ENCODE data around the gene GJE1.

The GJE1 gene

DNA sequence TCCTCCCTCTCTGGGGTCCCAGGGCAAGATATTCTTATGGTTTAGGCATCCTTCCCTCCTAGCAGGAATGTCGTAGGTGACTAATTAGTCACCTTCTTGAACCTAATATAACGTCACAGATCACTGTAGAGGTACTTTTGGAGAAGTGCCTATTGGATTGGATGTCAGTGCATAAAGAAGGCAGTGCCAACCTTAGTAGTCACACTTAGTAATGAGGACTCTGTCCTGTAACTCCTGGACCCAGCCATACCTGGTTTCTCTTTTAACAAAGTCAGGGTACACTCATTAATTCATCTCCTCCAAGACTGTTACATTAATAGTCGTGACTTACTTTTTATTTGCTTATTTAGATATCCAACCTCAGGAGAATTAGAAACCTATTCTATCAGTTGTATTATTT, 34.3 kb downstream of the GJE1 start:
- DNase-seq: no peak

DNA sequence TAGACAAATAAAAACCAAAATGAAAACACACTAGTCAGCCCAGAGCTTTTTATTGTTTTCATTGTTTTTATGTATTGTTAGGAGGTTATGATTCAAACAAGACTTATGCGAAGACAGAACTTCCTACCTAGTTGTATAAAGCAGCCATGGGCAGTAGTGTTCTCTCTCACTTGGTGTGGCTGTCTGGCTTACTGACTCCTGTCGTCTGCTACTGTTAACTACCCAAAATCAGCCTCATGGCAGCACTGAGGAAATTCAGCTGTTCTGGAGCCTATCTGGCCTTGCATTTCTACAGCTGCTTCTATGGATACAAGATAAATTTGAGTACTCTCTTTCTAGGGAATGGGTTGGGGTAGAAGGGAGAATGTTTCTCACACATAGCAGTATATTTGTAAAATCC, 34.8 kb downstream of the GJE1 start:
- no peak for DNase-seq

DNA sequence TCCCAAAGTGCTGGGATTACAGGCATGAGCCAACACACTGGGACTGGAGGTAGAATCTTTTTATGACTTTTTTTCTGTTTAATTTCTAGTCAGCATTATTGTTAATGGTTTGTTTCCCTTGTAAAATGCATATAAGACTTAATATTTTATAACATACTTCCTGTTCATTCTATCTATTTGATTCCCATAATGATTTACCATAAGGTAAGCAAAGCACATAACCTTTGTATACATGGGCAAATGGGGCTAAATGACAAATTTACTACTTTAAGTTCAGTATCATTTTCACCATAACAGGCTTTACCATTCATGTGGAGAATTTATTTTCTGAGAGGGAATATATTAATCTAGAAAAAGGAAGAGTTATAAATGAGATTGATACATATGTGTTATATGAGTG, 38.6 kb downstream of the GJE1 start:
- no peak for DNase-seq

DNA sequence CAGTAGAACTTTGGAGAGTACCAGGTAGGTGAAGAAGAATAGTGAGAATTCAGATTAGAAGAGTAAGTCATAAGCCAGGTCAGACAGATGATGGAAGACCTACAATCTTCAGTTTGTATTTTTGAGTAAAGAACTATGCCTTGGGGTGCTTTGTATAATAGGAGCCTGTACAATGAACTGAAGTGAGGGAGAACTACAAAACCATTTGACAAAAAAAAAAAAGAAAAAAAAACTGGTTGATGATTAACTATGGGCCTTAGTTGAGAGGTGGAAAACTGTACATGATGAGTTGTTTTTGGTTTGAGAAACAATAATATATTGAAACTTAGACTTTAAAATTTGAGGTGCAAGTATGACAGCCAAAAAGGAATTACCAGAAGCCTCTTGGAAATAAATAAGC, 40.0 kb downstream of the GJE1 start:
- no peak for DNase-seq

DNA sequence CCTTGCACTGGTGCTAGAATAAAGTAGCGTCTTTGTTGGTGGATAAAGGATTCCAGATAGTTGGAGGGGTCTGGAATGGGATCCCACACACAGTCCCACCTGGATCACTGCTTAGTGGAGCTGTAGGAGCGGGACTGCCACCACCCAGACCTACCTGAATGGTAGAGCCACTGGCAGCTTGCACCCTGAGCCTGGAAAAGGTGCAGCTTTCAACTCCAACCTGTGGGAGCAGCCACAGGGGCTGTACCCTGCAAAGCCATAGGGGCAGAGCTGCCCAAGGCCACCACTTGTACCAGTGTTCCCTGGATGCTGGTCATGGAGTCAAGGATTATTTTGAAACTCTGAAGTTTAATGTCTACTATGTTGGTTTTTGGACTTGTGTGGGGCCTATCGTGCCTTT, 41.3 kb downstream of the GJE1 start:
- no peak for DNase-seq

DNA sequence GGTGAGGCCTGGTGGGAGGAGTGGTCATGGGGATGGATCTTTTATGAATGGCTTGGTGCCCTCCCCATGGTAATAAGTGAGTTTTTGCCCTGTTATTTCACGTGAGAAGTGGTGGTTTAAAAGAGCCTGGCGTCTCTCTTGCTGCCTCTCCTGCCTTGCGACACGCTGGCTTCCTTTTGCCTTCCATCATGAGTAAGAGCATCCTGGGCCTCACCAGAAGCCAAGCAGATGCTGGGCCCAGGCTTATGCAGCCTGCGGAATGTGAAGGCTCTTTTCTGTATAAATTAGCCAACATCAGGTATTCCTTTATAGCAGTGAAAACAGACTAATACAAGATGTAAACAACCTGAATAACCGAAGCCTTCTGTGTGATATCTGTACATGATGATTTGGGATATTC, 42.0 kb downstream of the GJE1 start:
- no peak for DNase-seq

DNA sequence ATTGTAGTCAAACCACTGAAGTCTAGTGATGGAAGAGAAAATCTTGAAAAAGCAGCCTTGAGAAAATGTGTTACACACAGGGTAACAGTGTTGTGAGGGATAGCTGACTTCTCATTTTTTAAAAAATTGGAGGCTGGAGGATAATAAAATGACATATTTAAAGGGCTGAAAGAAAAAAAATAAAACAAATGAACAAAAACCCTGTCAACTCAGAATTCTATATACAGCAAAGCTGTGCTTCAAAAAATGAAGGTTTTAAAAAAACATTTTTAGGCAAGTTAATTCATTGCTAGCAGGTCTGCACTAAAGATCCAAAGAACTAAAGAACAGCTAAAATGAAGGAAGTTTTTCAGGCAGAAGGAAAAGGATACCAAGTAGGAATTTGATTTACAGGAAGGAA, 45.4 kb downstream of the GJE1 start:
- no peak for DNase-seq

DNA sequence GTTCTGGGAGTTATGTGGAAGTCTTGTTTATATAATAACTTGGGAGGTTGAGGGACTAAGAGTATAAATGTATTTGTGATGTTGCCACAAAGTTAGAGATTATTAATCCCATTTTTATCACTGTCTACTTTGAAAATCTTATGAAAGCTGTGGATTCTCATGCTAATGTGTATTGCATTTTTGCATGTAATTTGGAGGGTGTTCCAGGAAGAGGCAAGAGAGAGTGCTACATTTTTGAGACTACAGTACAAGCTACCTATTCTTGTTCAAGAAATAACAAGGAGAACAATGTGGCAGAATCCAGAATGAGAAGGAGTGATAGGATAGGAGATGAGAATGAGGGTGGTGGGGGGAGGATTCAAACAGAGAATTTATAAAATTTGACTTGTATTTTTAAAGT, 49.3 kb downstream of the GJE1 start:
- DNase-seq: no peak

DNA sequence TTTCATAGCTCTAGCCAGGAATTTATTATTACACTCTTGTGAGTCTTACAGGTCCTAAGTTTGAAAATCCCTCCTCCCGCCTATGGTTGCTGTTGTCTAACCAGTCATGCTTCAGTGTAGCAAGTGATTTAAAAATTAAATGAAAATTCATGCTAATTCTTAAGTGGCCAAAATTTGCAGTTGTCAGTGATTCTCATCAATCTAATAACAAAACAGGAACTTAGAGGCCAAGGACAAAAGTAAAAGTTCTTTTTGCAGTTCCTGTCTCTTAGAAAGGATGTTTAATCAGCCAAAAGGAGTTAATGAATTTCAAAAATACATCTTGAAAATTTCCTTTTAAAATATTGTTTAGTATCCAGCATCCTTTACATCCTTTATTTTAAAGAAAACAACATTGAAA, 50.6 kb downstream of the GJE1 start:
- no peak for DNase-seq

DNA sequence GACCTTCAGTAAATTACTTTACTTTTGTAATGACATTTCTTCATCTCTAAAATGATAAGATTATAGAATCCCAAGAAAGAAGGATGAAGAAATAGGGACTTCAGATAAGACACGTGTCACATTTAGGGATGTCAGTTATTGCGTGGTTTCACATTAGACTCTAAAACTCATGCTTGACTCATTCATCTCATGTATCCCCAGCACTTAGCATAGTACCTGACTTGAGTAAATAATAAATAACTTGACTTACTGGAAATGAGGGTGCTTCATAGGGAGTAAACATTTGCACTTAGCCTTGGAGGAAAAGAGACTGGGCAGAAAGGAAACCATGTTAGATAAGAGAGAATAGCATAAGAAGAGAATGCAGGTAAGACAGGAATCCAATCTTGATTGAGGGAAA, 51.6 kb downstream of the GJE1 start:
- no peak for DNase-seq

Data from CD4-positive, alpha-beta T cell treated with Interleukin-4 for 1 hour (primary cell).